Activated naive CD8-positive, alpha-beta T cell treated with anti-CD3 and anti-CD28 coated beads, Interleukin-2, amount 50 U/mL, for 24 hours (primary cell): ENCODE data around the gene DGKG.

Experiments
- ATAC-seq: fragments of 150-1000 bp; cut with Tn5 transposase; one replicate; pipeline ENCODE4 v1.10.0; 2021
- DNase-seq: peaks from one replicate; pipeline ENCODE4 v3.0.0; 2021
- H3K27ac Mint-ChIP-seq: one replicate; pipeline ENCODE4 v1.8.0; 2021; ENCODE audit warnings: mild to moderate bottlenecking, mixed read lengths
- H3K27me3 Mint-ChIP-seq: one replicate; pipeline ENCODE4 v1.8.0; 2021; ENCODE audit warnings: mixed read lengths
- H3K36me3 Mint-ChIP-seq: one replicate; pipeline ENCODE4 v1.8.0; 2021; ENCODE audit warnings: low read depth, mixed read lengths
- H3K4me1 Mint-ChIP-seq: one replicate; pipeline ENCODE4 v1.8.0; 2021; ENCODE audit warnings: mixed read lengths
- H3K4me3 Mint-ChIP-seq: one replicate; pipeline ENCODE4 v1.8.0; 2021; ENCODE audit warnings: mild to moderate bottlenecking, moderate library complexity, mixed read lengths
- H3K9me3 Mint-ChIP-seq: one replicate; pipeline ENCODE4 v1.8.0; 2021; ENCODE audit warnings: mixed read lengths

Gene DGKG

GRCh38 chr3:186316666-186317260 is 45.3 kb downstream of the DGKG start:
- no peaks in the 10 kb centered on the region for H3K4me1 Mint-ChIP-seq
- DNase-seq (no peak), ATAC-seq (no peak)
- no peak overlapping the region for H3K4me3 Mint-ChIP-seq
- no peaks in the 10 kb centered on the region for H3K9me3 Mint-ChIP-seq
- no peaks in the 10 kb centered on the region for H3K36me3 Mint-ChIP-seq
- no peak overlapping the region for H3K27ac Mint-ChIP-seq
- peaks cover 4% of the 10 kb centered on the region for H3K27me3 Mint-ChIP-seq

GRCh38 chr3:186315581-186316354 is 46.3 kb downstream of the DGKG start:
- Mint-ChIP-seq H3K4me3 (no peak overlapping the region), H3K9me3 (no peaks in the 10 kb centered on the region), H3K36me3 (no peaks in the 10 kb centered on the region), H3K27me3 (peaks cover 4% of the 10 kb centered on the region), H3K4me1 (no peaks in the 10 kb centered on the region), H3K27ac (no peak overlapping the region)
- no peak for ATAC-seq
- no peak for DNase-seq

GRCh38 chr3:186314896-186315295 is 47.1 kb downstream of the DGKG start:
- Mint-ChIP-seq H3K4me3 (no peak overlapping the region), H3K9me3 (no peaks in the 10 kb centered on the region), H3K27ac (no peak overlapping the region), H3K4me1 (no peaks in the 10 kb centered on the region), H3K36me3 (no peaks in the 10 kb centered on the region), H3K27me3 (peaks cover 4% of the 10 kb centered on the region)
- DNase-seq = no peak
- ATAC-seq = no peak

DNA sequence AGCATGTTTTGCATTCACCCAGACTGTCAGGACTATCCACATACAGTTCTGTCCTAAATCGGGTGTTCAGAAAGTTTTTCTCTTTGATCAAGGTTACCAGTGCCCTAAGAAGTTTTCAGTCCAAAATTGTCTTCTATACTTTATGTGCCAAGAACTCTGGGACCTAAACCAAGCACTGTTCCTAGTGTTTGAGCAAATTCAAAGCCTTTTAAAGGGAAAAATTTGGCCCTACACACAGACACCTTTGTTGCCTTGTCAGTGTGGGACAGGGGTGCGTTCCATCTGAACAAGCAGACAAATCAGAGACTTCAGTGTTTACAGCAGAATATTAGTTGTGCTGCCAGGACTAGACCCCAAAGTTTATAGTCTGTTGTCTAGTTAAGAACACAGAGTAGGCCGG is 50.6 kb downstream of the DGKG start:
- Mint-ChIP-seq H3K9me3 (no peaks in the 10 kb centered on the region), H3K4me1 (no peaks in the 10 kb centered on the region), H3K27me3 (peaks cover 12% of the 10 kb centered on the region), H3K4me3 (no peak overlapping the region), H3K27ac (no peak overlapping the region), H3K36me3 (no peaks in the 10 kb centered on the region)
- ATAC-seq (no peak), DNase-seq (no peak)

DNA sequence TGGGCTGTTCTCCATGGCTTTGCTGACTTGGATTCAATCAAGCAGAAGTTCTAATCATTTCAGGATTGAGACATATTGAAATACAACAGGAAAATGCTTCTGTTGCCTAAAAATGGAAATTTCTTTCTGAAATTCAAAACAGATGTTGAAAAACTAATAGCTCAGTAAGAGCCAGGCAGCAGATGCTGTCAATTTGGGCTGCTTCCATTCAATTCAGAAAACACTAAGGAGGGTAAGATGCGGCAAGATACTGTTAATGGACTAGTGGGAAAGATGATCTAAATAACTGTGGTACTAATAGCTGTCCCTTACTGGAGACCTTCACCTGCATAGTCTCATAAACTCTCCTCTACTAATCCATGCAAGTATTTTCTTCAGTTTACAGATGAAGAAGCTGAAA is 53.5 kb downstream of the DGKG start:
- ATAC-seq (no peak), DNase-seq (no peak)
- no peaks in the 10 kb centered on the region for H3K4me1 Mint-ChIP-seq
- no peaks in the 10 kb centered on the region for H3K36me3 Mint-ChIP-seq
- no peak overlapping the region for H3K27ac Mint-ChIP-seq
- H3K27me3 Mint-ChIP-seq = peaks cover 12% of the 10 kb centered on the region
- H3K9me3 Mint-ChIP-seq = no peaks in the 10 kb centered on the region
- no peak overlapping the region for H3K4me3 Mint-ChIP-seq

DNA sequence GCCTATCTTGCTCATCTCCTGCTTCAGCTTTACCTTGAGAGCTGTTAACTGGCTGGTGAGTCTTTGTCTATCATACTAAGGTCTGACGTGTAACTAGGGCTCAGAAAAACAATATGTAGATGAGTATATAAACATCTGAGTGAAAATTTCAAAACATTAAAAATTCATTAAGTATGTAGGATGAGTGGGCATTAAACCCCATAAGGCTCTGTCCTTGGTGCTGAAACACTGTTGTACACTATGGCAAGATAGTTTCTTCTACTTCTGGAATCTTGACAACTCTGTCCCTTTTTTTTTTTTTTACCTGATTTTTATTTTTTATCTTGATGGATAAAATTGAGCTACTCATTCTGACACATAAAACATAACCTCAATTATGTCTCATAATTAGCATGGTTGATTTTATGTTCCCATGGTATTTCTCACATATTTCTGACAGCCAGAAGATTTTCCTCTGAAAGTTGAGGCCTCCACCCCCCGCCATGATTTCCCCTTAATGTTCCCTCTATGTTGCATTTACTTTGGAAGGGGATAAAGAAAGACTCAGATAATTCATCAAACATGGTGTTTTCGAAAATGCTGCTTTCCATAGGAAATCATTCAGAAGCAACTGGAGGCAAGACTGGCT is 54.3 kb downstream of the DGKG start:
- peak; percentile 7 for DNase-seq
- Mint-ChIP-seq H3K4me1 (no peaks in the 10 kb centered on the region), H3K27me3 (peaks cover 12% of the 10 kb centered on the region), H3K9me3 (no peaks in the 10 kb centered on the region), H3K36me3 (no peaks in the 10 kb centered on the region), H3K27ac (no peak overlapping the region), H3K4me3 (no peak overlapping the region)
- ATAC-seq = no peak

- peaks cover 8% of the 10 kb centered on the region for H3K27me3 Mint-ChIP-seq
- no peak overlapping the region for H3K27ac Mint-ChIP-seq
- no peak overlapping the region for H3K4me3 Mint-ChIP-seq
- no peak for ATAC-seq
- H3K4me1 Mint-ChIP-seq = no peaks in the 10 kb centered on the region
- no peak for DNase-seq
- no peaks in the 10 kb centered on the region for H3K36me3 Mint-ChIP-seq
- H3K9me3 Mint-ChIP-seq = no peaks in the 10 kb centered on the region
Measured at GRCh38 chr3:186305286-186305685, 56.7 kb downstream of the DGKG start.

GRCh38 chr3:186303965-186304364 is 58.1 kb downstream of the DGKG start:
- H3K9me3 Mint-ChIP-seq = no peaks in the 10 kb centered on the region

GRCh38 chr3:186299327-186299726 is 62.7 kb downstream of the DGKG start:
- no peak overlapping the region for H3K4me3 Mint-ChIP-seq

More at GRCh38 chr3:186303965-186304364, 58.1 kb downstream of the DGKG start:
- ATAC-seq = no peak
- H3K36me3 Mint-ChIP-seq = no peaks in the 10 kb centered on the region
- DNase-seq = no peak
- H3K4me3 Mint-ChIP-seq = no peak overlapping the region
- H3K4me1 Mint-ChIP-seq = no peaks in the 10 kb centered on the region
- H3K27me3 Mint-ChIP-seq = peaks cover 5% of the 10 kb centered on the region
- no peak overlapping the region for H3K27ac Mint-ChIP-seq

DNA sequence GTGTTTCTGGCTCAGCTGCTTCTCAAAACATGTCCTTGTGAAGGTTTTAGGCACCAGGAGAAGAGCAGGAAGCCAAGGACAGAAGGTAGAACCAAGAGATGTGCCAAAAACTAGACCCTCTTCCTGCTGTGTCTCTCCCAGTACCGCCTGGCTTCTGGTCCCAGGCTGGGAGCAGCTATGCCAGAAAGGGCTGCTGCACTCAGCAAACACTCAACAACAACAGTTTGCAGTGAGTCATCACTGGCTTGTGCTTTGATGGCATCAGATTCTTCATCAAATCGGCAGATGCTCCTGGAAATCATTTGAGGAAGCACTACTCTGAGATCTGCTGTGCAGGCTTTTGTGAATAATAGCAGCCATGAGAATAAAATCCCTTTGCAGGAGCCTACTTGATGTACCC is 63.2 kb downstream of the DGKG start:
- H3K4me1 Mint-ChIP-seq = no peaks in the 10 kb centered on the region
- no peak overlapping the region for H3K27ac Mint-ChIP-seq
- H3K36me3 Mint-ChIP-seq = no peaks in the 10 kb centered on the region
- H3K27me3 Mint-ChIP-seq = no peaks in the 10 kb centered on the region
- no peak for ATAC-seq
- no peaks in the 10 kb centered on the region for H3K9me3 Mint-ChIP-seq
- no peak overlapping the region for H3K4me3 Mint-ChIP-seq
- no peak for DNase-seq

More at GRCh38 chr3:186299327-186299726, 62.7 kb downstream of the DGKG start:
- ATAC-seq (no peak), DNase-seq (no peak)
- Mint-ChIP-seq H3K4me1 (no peaks in the 10 kb centered on the region), H3K9me3 (no peaks in the 10 kb centered on the region), H3K27ac (no peak overlapping the region), H3K27me3 (no peaks in the 10 kb centered on the region), H3K36me3 (no peaks in the 10 kb centered on the region)

- no peaks in the 10 kb centered on the region for H3K36me3 Mint-ChIP-seq
- ATAC-seq = no peak
- no peak overlapping the region for H3K27ac Mint-ChIP-seq
Measured at GRCh38 chr3:186290796-186291195, 71.2 kb downstream of the DGKG start.

GRCh38 chr3:186287711-186288110 is 74.3 kb downstream of the DGKG start:
- no peaks in the 10 kb centered on the region for H3K9me3 Mint-ChIP-seq
- no peak overlapping the region for H3K27ac Mint-ChIP-seq
- H3K4me3 Mint-ChIP-seq = no peak overlapping the region
- ATAC-seq (no peak), DNase-seq (no peak)
- no peaks in the 10 kb centered on the region for H3K4me1 Mint-ChIP-seq
- no peaks in the 10 kb centered on the region for H3K36me3 Mint-ChIP-seq
- peaks cover 2% of the 10 kb centered on the region for H3K27me3 Mint-ChIP-seq

More at GRCh38 chr3:186290796-186291195, 71.2 kb downstream of the DGKG start:
- no peaks in the 10 kb centered on the region for H3K4me1 Mint-ChIP-seq
- peaks cover 2% of the 10 kb centered on the region for H3K27me3 Mint-ChIP-seq
- no peaks in the 10 kb centered on the region for H3K9me3 Mint-ChIP-seq
- no peak for DNase-seq
- no peak overlapping the region for H3K4me3 Mint-ChIP-seq

DNA sequence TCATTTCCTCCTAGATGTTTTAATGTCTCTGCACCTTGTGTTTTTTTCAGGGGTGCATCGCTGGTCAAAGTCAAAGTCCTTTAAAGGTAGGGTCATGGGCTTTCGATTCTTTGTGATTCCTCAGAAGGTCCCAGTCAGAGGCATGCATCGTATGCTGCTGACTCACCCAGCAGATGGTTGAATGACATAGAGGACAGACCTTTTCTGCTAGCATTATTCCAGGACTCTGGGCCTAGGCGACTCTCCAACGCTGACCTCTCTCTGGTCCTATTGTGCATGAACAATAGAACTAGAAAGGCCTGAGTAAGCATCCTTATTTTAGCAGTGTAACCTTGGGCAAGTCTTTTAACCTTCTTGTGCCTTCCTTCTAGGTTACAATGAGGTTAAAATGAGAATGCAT is 75.9 kb downstream of the DGKG start:
- H3K4me3 Mint-ChIP-seq = no peak overlapping the region
- H3K36me3 Mint-ChIP-seq = no peaks in the 10 kb centered on the region
- no peaks in the 10 kb centered on the region for H3K4me1 Mint-ChIP-seq
- H3K27ac Mint-ChIP-seq = no peak overlapping the region
- H3K9me3 Mint-ChIP-seq = no peaks in the 10 kb centered on the region
- peaks cover 2% of the 10 kb centered on the region for H3K27me3 Mint-ChIP-seq
- no peak for ATAC-seq
- no peak for DNase-seq

DNA sequence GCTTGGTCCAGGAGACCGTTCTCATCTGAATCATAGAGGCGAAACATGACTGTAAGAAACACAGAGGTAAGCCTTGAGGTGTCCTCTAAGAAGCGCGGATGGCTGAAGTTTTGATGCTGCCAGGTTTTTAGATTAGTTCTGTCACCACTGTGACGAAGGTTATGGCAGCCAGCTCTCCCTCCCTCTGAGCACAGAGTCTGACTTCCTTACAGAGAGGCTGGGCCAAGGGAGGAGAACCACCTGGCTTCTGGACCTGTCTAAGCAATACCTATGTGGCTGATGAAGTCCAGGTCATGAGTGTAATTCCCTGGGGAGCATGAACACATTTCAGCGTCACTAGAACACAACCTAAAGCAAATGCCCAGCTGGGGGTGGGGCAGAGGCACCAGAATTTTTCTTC is 77.4 kb downstream of the DGKG start:
- Mint-ChIP-seq H3K4me1 (no peaks in the 10 kb centered on the region), H3K27ac (no peak overlapping the region), H3K27me3 (peaks cover 2% of the 10 kb centered on the region), H3K9me3 (no peaks in the 10 kb centered on the region), H3K36me3 (no peaks in the 10 kb centered on the region), H3K4me3 (no peak overlapping the region)
- DNase-seq = no peak
- no peak for ATAC-seq

DNA sequence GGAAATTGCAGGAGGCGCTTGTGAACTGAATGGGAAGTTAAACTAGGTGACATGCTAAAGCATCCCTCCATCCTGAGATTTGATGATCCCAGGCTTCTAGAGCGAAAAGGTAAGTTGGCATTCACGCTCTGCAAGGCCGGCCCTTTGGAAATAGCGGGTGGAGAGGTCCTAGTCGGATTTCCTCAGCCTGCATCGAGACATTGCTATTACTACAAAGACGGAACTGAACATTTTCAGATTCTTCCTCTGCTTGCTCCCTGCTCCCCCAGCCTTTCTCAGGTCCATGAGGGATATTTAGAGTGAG is 77.7 kb downstream of the DGKG start:
- no peak overlapping the region for H3K27ac Mint-ChIP-seq

More for the DNA sequence above, 77.7 kb downstream of the DGKG start:
- ATAC-seq (no peak), DNase-seq (no peak)
- Mint-ChIP-seq H3K9me3 (no peaks in the 10 kb centered on the region), H3K4me3 (no peak overlapping the region), H3K4me1 (no peaks in the 10 kb centered on the region), H3K27me3 (peaks cover 2% of the 10 kb centered on the region), H3K36me3 (no peaks in the 10 kb centered on the region)
